ENCODE data around the gene SRBD1.

Gene SRBD1

GRCh38 chr2:45545943-45546342 lies 65.1 kb downstream of the SRBD1 start:
- DNase-seq (ENCODE audit: low read depth), result no peak

GRCh38 chr2:45543257-45543656 lies 67.8 kb downstream of the SRBD1 start:
- DNase-seq (ENCODE audit: low read depth), result no peak

- no peak for DNase-seq (ENCODE audit: low read depth)
Observed at GRCh38 chr2:45542013-45542412, 69.1 kb downstream of the SRBD1 start.

- DNase-seq (ENCODE audit: low read depth), result no peak
Observed at GRCh38 chr2:45541450-45541849, 69.6 kb downstream of the SRBD1 start.

- DNase-seq (ENCODE audit: low read depth), result no peak
Observed at GRCh38 chr2:45540942-45541341, 70.1 kb downstream of the SRBD1 start.

GRCh38 chr2:45533771-45534170 lies 77.3 kb downstream of the SRBD1 start:
- no peak for DNase-seq (ENCODE audit: low read depth)

GRCh38 chr2:45532181-45532580 lies 78.9 kb downstream of the SRBD1 start:
- no peak for DNase-seq (ENCODE audit: low read depth)

- DNase-seq (ENCODE audit: low read depth), result no peak
Observed at GRCh38 chr2:45524016-45524415, 87.1 kb downstream of the SRBD1 start.

- DNase-seq (ENCODE audit: low read depth), result no peak
Observed at GRCh38 chr2:45518546-45518945, 92.5 kb downstream of the SRBD1 start.

- DNase-seq (ENCODE audit: low read depth), result no peak
Observed at GRCh38 chr2:45510701-45511420, 100.2 kb downstream of the SRBD1 start.

GRCh38 chr2:45506756-45507155 lies 104.3 kb downstream of the SRBD1 start:
- DNase-seq (ENCODE audit: low read depth), result no peak

GRCh38 chr2:45505138-45505537 lies 105.9 kb downstream of the SRBD1 start:
- DNase-seq (ENCODE audit: low read depth), result no peak

- DNase-seq (ENCODE audit: low read depth), result no peak
Observed at GRCh38 chr2:45498661-45499550, 112.2 kb downstream of the SRBD1 start.

GRCh38 chr2:45497355-45497754 lies 113.7 kb downstream of the SRBD1 start:
- DNase-seq (ENCODE audit: low read depth), result peak; percentile 11

- DNase-seq (ENCODE audit: low read depth), result no peak
Observed at GRCh38 chr2:45496869-45497268, 114.2 kb downstream of the SRBD1 start.

GRCh38 chr2:45494978-45495293 lies 116.1 kb downstream of the SRBD1 start:
- no peak for DNase-seq (ENCODE audit: low read depth)

GRCh38 chr2:45494275-45494977 lies 116.6 kb downstream of the SRBD1 start:
- no peak for DNase-seq (ENCODE audit: low read depth)

- DNase-seq (ENCODE audit: low read depth), result no peak
Observed at GRCh38 chr2:45484965-45485364, 126.1 kb downstream of the SRBD1 start.

- no peak for DNase-seq (ENCODE audit: low read depth)
Observed at GRCh38 chr2:45483997-45484396, 127.1 kb downstream of the SRBD1 start.

- no peak for DNase-seq (ENCODE audit: low read depth)
Observed at GRCh38 chr2:45477546-45477945, 133.5 kb downstream of the SRBD1 start.

GRCh38 chr2:45470531-45470930 lies 140.5 kb downstream of the SRBD1 start:
- no peak for DNase-seq (ENCODE audit: low read depth)

GRCh38 chr2:45469314-45470099 lies 141.6 kb downstream of the SRBD1 start:
- no peak for DNase-seq (ENCODE audit: low read depth)
